Measurements from ENCODE around the gene MAPK9. TPM values are rescaled to one million over a fixed set of nuclear protein-coding genes. Genes with fewer than 3 reads are reported as not detected.

Gene MAPK9
- total RNA-seq, 6 donors from 2014 or later, result 20.8 to 58.5 (median 33.4) TPM

GRCh38 chr5:180202939-180203573 lies 88.8 kb downstream of the MAPK9 start:
- ATAC-seq (ENCODE audit: low FRiP score in 2 of 2), result no peak
- peaks cover 0 to 6% (median under 1%) of the 10 kb centered on the region in 4 donors for H3K4me1 ChIP-seq
- DNase-seq, result no peak
- H3K27ac ChIP-seq, result no peak overlapping the region
- no peaks in the 10 kb centered on the region for H3K36me3 ChIP-seq
- H3K27me3 ChIP-seq, result peaks cover 0 to 8% (median 4%) of the 10 kb centered on the region in 4 donors
- 78 to 88% methylated on average over 8 of the region's 8 CpGs for WGBS, 2 donors
- H3K4me3 ChIP-seq, result no peak overlapping the region
- TF ChIP-seq, protein P1, sequence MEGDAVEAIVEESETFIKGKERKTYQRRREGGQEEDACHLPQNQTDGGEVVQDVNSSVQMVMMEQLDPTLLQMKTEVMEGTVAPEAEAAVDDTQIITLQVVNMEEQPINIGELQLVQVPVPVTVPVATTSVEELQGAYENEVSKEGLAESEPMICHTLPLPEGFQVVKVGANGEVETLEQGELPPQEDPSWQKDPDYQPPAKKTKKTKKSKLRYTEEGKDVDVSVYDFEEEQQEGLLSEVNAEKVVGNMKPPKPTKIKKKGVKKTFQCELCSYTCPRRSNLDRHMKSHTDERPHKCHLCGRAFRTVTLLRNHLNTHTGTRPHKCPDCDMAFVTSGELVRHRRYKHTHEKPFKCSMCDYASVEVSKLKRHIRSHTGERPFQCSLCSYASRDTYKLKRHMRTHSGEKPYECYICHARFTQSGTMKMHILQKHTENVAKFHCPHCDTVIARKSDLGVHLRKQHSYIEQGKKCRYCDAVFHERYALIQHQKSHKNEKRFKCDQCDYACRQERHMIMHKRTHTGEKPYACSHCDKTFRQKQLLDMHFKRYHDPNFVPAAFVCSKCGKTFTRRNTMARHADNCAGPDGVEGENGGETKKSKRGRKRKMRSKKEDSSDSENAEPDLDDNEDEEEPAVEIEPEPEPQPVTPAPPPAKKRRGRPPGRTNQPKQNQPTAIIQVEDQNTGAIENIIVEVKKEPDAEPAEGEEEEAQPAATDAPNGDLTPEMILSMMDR (IDR thresholded peaks at IDR 0.05), result no peak
- TF ChIP-seq POLR2A (IDR thresholded peaks at IDR 0.05), result no peak
- no peak for TF ChIP-seq POLR2AphosphoS5 (IDR thresholded peaks at IDR 0.05)
- no peak for TF ChIP-seq EP300 (IDR thresholded peaks at IDR 0.05)
- H3K9me3 ChIP-seq, result no peaks in the 10 kb centered on the region

- Histone ChIP-seq H3K4me3 (no peak overlapping the region), H3K36me3 (no peaks in the 10 kb centered on the region), H3K27ac (no peak overlapping the region), H3K4me1 (no peaks in the 10 kb centered on the region), H3K9me3 (no peaks in the 10 kb centered on the region), H3K27me3 (no peaks in the 10 kb centered on the region)
- DNase-seq (peak in 1 of 2 donors; percentile 4), ATAC-seq (ENCODE audit: low FRiP score in 2 of 2) (no peak)
- TF ChIP-seq, protein P1 (IDR thresholded peaks at IDR 0.05), result peak in 2 of 6 experiments; percentile 13 to 16
- TF ChIP-seq POLR2AphosphoS5 (IDR thresholded peaks at IDR 0.05), result no peak
- 68 to 73% methylated on average over 23 of the region's 23 CpGs for WGBS, 2 donors
Observed at GRCh38 chr5:180201051-180201987, 90.6 kb downstream of the MAPK9 start.

- H3K4me1 ChIP-seq, result no peaks in the 10 kb centered on the region
- 58% methylated on average over 8 of the region's 8 CpGs for WGBS, 2 donors
Observed at GRCh38 chr5:180199390-180199789, 92.5 kb downstream of the MAPK9 start.

DNA sequence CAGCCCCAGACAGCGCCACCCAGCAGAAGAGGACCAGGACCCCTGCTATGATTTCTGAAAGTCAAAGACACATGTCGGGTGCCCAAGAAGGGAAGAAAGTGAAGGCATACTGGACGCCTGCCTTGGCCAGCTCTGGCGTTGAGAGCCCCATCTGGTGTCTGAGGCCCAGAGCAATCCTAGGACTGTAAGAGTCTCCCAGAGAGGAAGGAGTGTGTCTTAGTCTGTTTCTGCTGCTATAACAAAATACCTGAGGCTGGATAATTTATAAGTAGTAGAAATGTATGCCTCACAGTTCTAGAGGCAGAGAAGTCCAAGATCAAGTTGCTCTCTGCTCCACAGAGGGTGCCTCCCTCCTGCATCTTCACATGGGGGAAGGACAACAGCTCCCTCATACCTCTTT lies 93.7 kb downstream of the MAPK9 start:
- 88 to 95% methylated on average over 4 of the region's 4 CpGs for WGBS, 2 donors
- ATAC-seq (ENCODE audit: low FRiP score in 2 of 2) (no peak), DNase-seq (no peak)
- no peaks in the 10 kb centered on the region for H3K4me1 ChIP-seq
- H3K27me3 ChIP-seq, result no peaks in the 10 kb centered on the region
- TF ChIP-seq POLR2AphosphoS5 (IDR thresholded peaks at IDR 0.05) (no peak), EP300 (IDR thresholded peaks at IDR 0.05) (no peak), POLR2A (IDR thresholded peaks at IDR 0.05) (no peak)
- TF ChIP-seq, protein P1 (IDR thresholded peaks at IDR 0.05), result no peak
- no peaks in the 10 kb centered on the region for H3K36me3 ChIP-seq
- H3K4me3 ChIP-seq, result no peak overlapping the region
- H3K9me3 ChIP-seq, result no peaks in the 10 kb centered on the region
- no peak overlapping the region for H3K27ac ChIP-seq

More at GRCh38 chr5:180199390-180199789, 92.5 kb downstream of the MAPK9 start:
- Histone ChIP-seq H3K4me3 (no peak overlapping the region), H3K36me3 (no peaks in the 10 kb centered on the region), H3K27ac (no peak overlapping the region), H3K27me3 (no peaks in the 10 kb centered on the region), H3K9me3 (no peaks in the 10 kb centered on the region)
- DNase-seq, result no peak
- ATAC-seq (ENCODE audit: low FRiP score in 2 of 2), result no peak
- TF ChIP-seq POLR2AphosphoS5 (IDR thresholded peaks at IDR 0.05) (no peak), POLR2A (IDR thresholded peaks at IDR 0.05) (no peak), EP300 (IDR thresholded peaks at IDR 0.05) (no peak)
- TF ChIP-seq, protein P1 (IDR thresholded peaks at IDR 0.05), result no peak
